Measurements from ENCODE around the gene MLLT6. TPM values are rescaled to one million over a fixed set of nuclear protein-coding genes. Genes with fewer than 3 reads are reported as not detected.
A peak's percentile ranks its signal among the peaks of the same experiment; 100 is the strongest.

The MLLT6 gene
- total RNA-seq, 1 experiment from 2014 or later, result 127 TPM

- Histone ChIP-seq H3K9me2 (ENCODE audit: insufficient read depth) (no peaks in the 10 kb centered on the region), H3K4me1 (replicated peaks; ENCODE audit: insufficient read depth) (peaks cover 20% of the 10 kb centered on the region), H3K4me2 (peak overlapping the region; percentile 4; the same call in 1 of the 2 replicates), H3K9me3 (ENCODE audit: insufficient read depth, low read depth) (no peaks in the 10 kb centered on the region), H4K20me1 (ENCODE audit: insufficient read depth) (no peaks in the 10 kb centered on the region), H3K27ac (no peak overlapping the region), H3K4me3 (no peak overlapping the region), H3K79me2 (ENCODE audit: low read depth) (0 out of 2 replicates have a peak, but pooled peaks cover 4% of the 10 kb centered on the region), H3K36me3 (ENCODE audit: low read depth) (no peaks in the 10 kb centered on the region), H3K27me3 (ENCODE audit: insufficient read depth, low read depth) (no peaks in the 10 kb centered on the region), H3F3A (ENCODE audit: insufficient read depth, low read depth) (peaks cover 18% of the 10 kb centered on the region), H2AFZ (peak overlapping the region; percentile 36; the same call in 1 of the 2 replicates)
- ChIA-PET POLR2A (ENCODE audit: unreplicated experiment) (no interaction called here), CTCF (interaction anchor here (1.7 kb wide), 1 partner anchor 58 kb away, joined by 10 read pairs; no protein-coding TSS in a partner anchor)
- TF ChIP-seq EZH2 (IDR thresholded peaks at IDR 0.05; ENCODE audit: low read depth) (no peak), CTCF (conservative IDR thresholded peaks at IDR 0.05) (peak; percentile 96)
- intact Hi-C loops (cut with micrococcal nuclease; ENCODE audit: unreplicated experiment), result loop anchor here (1.0 to 10.0 kb wide), 4 partner anchors 57 to 568 kb away; partner anchors contain the start of genes LASP1 and PLXDC1
- no TSS peak for BruUV-seq (replicated peaks)
- peak; percentile 78 to 86 for DNase-seq
These were observed 28.2 kb upstream of the MLLT6 start for GRCh38 chr17:38676706-38677504.

DNA sequence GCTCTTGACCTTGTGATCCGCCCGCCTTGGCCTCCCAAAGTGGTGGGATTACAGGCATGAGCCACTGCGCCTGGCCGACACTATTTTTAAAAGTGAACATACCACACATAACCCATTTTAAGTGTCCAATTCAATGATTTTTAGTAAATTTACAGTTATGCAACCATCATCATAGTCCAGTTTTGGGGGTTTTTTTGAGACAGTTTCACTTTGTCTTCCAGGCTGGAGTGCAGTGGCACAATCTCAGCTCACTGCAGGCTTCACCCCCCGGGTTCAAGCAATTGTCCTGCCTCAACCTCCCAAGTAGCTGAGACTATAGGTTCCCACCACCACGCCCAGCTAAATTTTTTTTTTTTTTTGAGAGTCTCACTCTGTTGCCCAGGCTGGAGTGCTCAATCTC is 27.3 kb upstream of the MLLT6 start:
- no peak for DNase-seq
- Histone ChIP-seq H3K27ac (no peak overlapping the region), H3K79me2 (ENCODE audit: low read depth) (0 out of 2 replicates have a peak, but pooled peaks cover 4% of the 10 kb centered on the region), H3K4me3 (no peak overlapping the region), H2AFZ (no peak overlapping the region), H3K9me3 (ENCODE audit: insufficient read depth, low read depth) (no peaks in the 10 kb centered on the region), H3F3A (ENCODE audit: insufficient read depth, low read depth) (peaks cover 12% of the 10 kb centered on the region; the same call in 1 of the 2 replicates), H4K20me1 (ENCODE audit: insufficient read depth) (no peaks in the 10 kb centered on the region), H3K36me3 (ENCODE audit: low read depth) (no peaks in the 10 kb centered on the region), H3K27me3 (ENCODE audit: insufficient read depth, low read depth) (no peaks in the 10 kb centered on the region), H3K9me2 (ENCODE audit: insufficient read depth) (no peaks in the 10 kb centered on the region), H3K4me2 (no peak overlapping the region), H3K4me1 (replicated peaks; ENCODE audit: insufficient read depth) (peaks cover 10% of the 10 kb centered on the region; the same call in 1 of the 2 replicates)
- TF ChIP-seq CTCF (conservative IDR thresholded peaks at IDR 0.05), result no peak
- TF ChIP-seq EZH2 (IDR thresholded peaks at IDR 0.05; ENCODE audit: low read depth), result no peak
- CTCF ChIA-PET, result interaction anchor here (0.7 to 1.7 kb wide), 3 partner anchors 9 to 57 kb away, joined by 3 to 10 read pairs (median 5); no protein-coding TSS in a partner anchor
- POLR2A ChIA-PET (ENCODE audit: unreplicated experiment), result no interaction called here
- intact Hi-C loops (cut with micrococcal nuclease; ENCODE audit: unreplicated experiment), result loop anchor here (1.0 to 10.0 kb wide), 4 partner anchors 56 to 567 kb away; partner anchors contain the start of genes LASP1 and PLXDC1
- no TSS peak for BruUV-seq (replicated peaks)

- BruUV-seq (replicated peaks), result no TSS peak
- H3K36me3 ChIP-seq (ENCODE audit: low read depth), result no peaks in the 10 kb centered on the region
- intact Hi-C loops (cut with micrococcal nuclease; ENCODE audit: unreplicated experiment), result no loop called here
These were observed 24.0 kb upstream of the MLLT6 start for GRCh38 chr17:38681096-38681495.

More at GRCh38 chr17:38681096-38681495, 24.0 kb upstream of the MLLT6 start:
- H2AFZ ChIP-seq, result no peak overlapping the region
- peaks cover 6% of the 10 kb centered on the region; the same call in 1 of the 2 replicates for H3K4me1 ChIP-seq (replicated peaks; ENCODE audit: insufficient read depth)
- H3K27me3 ChIP-seq (ENCODE audit: insufficient read depth, low read depth), result no peaks in the 10 kb centered on the region
- no peaks in the 10 kb centered on the region for H4K20me1 ChIP-seq (ENCODE audit: insufficient read depth)
- TF ChIP-seq EZH2 (IDR thresholded peaks at IDR 0.05; ENCODE audit: low read depth) (no peak), CTCF (conservative IDR thresholded peaks at IDR 0.05) (no peak)
- no peak overlapping the region for H3K27ac ChIP-seq
- H3K4me3 ChIP-seq, result no peak overlapping the region
- no peak overlapping the region for H3K4me2 ChIP-seq
- DNase-seq, result no peak
- H3K9me3 ChIP-seq (ENCODE audit: insufficient read depth, low read depth), result no peaks in the 10 kb centered on the region
- CTCF ChIA-PET, result interaction anchor here (0.6 to 0.7 kb wide), 2 partner anchors 302 to 488 kb away, joined by 3 read pairs; no protein-coding TSS in a partner anchor
- POLR2A ChIA-PET (ENCODE audit: unreplicated experiment), result no interaction called here
- no peaks in the 10 kb centered on the region for H3K9me2 ChIP-seq (ENCODE audit: insufficient read depth)
- no peaks in the 10 kb centered on the region for H3K79me2 ChIP-seq (ENCODE audit: low read depth)
- H3F3A ChIP-seq (ENCODE audit: insufficient read depth, low read depth), result peaks cover 5% of the 10 kb centered on the region; the same call in 1 of the 2 replicates

All from PC-9 (cell line).